NCI-H2081 (cell line): ENCODE measurements around the gene KRT38.

Source experiments
- DNase-seq, 2 experiments: peaks; one replicate each; lab custom pipeline; 2025; lab: John Stamatoyannopoulos, UW

KRT38 gene

DNA sequence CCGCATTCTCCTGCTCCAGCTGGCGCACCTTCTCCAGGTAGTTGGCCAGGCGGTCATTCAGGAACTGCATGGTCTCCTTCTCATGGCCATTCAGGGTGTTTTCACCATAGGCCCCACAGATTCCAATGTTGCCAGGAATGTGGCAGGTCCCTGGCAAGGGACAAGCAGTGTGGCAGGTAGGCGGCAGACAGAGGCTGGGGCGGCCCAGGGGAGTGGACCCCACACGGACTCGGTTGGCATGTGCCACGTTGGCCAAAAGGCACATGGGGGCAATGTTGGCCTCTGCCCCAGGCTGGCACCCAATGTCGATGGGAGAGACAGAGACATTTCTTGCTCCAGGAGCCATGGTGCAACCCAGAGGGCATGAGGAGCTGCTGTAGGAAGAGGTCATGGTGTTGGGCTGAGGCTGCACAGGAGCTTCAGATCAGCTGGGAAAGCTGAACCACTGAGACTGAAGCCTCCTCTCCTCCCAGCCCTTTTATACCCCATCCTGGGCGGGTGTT, at the start of gene KRT38:
Gene KRT38, minus strand, starts transcription at position 453 of the 503 bp plus-strand sequence. Its CDS starts 62 bp downstream, at position 391.
- DNase-seq: no peak

GRCh38 chr17:41489531-41489930, 48.7 kb upstream of the KRT38 start, which contains the start of gene KRT36:
Gene KRT36, minus strand, starts transcription at chr17:41489910. Its CDS starts 46 bp downstream, at chr17:41489864.
- DNase-seq: no peak

DNA sequence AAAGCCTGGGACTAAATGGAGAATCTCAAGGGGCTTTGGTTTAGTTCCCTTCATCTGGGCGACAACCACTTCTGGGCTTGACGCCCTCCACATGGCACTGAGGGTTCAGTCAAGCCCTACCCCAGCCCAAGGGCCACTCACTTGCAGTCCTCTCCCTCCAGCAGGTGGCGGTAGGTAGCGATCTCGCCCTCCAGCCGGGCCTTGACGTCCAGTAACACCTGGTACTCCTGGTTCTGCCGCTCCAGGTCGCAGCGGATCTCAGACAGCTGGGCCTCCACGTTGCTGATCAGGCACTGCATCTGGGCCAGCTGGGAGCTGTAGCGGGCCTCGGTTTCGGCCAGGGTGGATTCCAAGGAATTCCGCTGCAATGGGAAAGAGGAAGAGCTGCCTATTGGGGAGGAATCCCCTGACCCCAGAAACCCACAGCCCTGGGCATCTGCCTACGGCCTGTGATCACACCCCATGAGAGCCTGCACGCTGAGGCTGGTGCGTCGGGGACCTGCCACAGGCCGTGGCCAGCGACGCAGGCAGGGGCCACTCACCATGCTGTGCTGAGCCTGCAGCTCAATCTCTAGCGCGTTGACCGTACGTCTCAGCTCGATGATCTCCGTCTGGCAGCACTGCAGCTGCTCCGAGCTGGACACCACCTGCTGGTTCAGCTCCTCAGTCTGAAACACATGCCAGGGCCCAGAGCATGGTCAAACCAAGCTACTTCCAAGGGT, 46.2 kb upstream of the KRT38 start:
- no peak for DNase-seq

GRCh38 chr17:41486316-41486715, 45.5 kb upstream of the KRT38 start:
- DNase-seq: no peak

DNA sequence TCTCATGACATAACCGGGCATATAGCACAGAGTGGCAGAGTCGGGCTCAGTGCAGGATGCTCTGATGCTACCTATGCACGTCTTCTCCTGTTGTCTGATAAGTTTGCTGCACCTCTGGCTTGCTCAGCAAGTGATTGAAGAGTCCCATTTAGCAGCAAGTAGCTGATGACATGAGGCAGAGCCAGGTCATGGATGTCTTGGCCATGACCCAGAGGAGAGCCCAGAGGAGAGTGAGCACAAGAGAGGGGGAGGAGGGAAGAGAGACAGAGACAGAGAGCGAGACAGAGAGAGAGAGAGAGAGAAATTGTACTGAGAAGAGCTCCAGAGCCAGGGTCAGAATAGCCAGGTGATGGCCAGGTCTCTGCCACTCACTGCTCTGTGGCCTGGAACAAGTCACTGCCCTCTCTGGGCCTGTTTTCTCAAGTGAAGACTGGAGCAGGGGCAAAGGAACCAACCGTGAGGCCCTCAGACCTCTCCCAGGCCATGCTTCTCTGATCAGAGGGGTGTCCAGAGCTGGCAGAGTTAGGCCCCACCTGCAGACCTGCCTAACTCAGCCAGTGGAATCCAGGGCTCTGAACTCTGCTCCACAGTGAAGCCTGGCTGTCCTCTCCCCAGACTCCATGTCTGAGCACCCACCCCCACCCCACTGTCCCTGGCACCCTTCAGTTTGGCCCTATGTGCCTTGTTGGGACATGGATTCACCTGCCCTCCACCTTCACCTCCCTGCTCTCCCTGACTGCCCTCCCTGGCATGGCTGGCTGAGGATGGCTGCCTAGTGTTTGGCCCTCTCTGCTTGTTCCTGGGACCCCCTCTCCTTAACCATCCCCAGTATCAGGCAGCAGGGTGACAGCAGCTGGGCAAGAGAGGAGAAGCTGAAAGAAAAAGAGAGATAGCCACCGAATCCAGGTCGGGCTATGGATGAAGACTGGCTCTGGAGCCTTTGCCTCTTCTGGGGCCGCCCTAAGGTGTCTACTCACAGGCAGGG, 44.4 kb upstream of the KRT38 start:
- DNase-seq: no peak

GRCh38 chr17:41483991-41484826, 43.4 kb upstream of the KRT38 start:
- DNase-seq: no peak

DNA sequence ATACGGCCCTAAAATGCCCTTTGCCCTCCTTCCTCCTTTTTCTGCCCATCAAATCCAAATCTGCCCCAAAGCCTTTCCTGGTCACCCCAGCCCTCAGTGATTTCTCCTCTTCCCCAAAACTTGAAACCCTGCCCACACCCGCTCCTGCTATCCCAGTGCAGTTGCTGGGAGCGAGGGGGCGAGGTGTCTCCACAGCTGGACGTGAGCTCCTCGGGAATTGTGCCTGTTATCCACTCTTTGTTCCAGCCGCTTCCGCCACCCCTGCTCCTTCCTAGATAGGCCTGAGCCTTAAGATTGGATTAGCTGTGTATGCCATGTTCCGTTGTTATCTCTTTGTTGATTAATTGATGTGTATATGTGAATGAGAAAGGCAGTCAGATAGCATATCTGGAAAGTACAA, 42.7 kb upstream of the KRT38 start:
- DNase-seq: no peak

DNA sequence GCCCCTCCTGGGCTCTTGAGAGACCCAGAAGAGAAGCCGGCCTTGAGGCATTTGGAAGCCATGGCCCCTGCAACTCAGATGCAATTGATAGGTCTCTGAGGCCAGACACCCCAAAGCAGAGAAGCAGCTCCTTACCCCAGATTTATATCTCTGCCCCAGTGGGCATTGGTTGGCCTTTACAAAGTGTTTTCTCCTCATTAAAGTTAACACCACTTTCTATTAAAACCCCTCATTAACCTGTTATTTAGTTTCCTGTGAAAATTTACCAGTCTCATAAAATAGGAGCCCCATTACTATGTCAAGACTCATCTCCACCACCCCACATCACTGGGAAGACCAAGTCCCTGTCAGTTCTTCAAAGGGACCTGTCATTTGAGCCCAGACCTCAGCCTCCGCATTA, 40.3 kb upstream of the KRT38 start, which contains the start of gene KRT35:
Gene KRT35, minus strand, starts transcription at position 116 of the 400 bp plus-strand sequence. Its CDS starts 54 bp downstream, at position 62.
- DNase-seq: no peak

GRCh38 chr17:41480581-41480980, 39.8 kb upstream of the KRT38 start:
- DNase-seq: no peak

DNA sequence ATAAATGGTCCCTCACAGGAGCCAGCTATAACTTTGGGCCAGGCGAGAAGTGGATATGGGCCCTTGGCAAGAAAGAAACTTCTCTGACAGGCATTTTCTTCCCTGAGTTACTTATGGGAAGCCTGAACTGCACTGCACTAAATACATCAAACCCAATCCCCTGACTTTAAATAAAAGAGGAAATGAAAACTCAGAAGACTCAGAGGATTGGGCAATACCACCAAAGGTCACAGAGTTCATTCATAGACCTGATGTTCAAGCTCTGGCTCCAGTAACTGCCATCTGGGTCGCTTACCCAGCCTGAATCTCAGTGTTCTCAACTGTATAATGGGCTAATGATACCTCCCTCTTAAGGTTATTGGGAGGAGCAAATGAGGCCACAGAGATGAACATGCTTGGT, 39.4 kb upstream of the KRT38 start:
- no peak for DNase-seq

DNA sequence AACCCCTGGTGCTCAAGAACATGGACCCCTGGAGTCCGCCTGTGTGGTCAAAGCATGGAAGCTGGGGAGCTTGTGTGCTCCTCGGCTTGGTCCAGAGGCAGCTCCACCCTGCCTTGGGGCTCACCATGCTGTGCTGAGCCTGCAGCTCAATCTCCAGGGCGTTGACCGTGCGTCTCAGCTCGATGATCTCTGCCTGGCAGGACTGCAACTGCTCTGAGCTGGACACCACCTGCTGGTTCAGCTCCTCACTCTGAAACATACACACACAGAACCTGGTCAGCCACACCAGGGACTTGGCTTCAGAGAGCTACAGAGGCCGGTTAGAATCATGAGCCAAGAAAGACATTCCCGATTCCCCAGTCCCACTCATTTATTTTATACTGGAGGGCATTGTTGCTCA, 37.5 kb upstream of the KRT38 start:
- no peak for DNase-seq

DNA sequence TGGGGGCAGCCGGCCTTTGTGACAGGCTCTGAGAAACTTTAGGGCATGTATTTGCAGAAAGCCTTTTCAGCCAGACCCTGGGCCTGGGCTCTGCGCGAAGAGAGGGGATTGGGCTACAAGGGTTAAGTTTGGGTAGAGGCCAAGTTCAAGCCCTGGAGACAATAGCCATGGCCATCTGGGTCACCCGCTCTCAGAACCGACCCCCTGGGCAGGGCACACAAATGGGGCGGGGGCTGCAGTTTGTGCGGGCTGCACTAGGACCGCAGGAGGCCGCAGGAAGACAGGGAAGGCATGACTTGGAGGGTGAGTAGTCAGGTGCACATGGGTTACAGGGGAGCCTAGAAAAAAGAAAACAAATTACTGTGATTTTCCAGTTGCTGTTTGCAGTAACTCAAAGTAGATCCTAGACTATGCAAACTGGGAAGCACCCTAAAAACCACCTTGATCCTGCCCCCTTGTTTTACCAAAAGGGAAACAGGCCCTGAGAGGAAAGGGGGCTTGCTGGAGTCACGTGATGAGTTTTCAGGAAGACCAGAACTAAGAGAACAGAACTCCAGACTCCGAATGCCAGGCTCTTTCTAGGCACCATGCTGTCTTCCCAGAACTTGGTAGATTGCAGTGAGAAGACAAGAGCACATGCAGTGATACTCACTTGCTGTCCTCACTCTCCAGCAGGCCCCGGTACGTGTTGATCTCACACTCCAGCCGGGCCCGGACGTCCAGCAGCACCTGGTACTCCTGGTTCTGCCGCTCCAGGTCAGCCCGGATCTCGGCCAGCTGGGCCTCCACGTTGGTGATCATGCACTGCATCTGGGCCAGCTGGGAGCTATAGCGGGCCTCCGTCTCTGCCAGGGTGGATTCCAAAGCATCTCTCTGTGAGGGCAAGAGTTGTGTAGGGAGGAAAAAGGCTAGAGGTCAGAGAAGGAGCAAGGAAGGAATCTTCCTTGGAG, 36.4 kb upstream of the KRT38 start:
- DNase-seq: no peak

GRCh38 chr17:41475421-41475820, 34.6 kb upstream of the KRT38 start:
- no peak for DNase-seq

- no peak for DNase-seq
These were observed 34.1 kb upstream of the KRT38 start for GRCh38 chr17:41474863-41475262.

- DNase-seq: no peak
These were observed 27.6 kb upstream of the KRT38 start for GRCh38 chr17:41468346-41468745.

GRCh38 chr17:41467561-41467960, 26.8 kb upstream of the KRT38 start:
- DNase-seq: no peak

GRCh38 chr17:41466988-41467387, 26.2 kb upstream of the KRT38 start, which contains the start of gene KRT32:
Gene KRT32, minus strand, starts transcription at chr17:41467386. Its CDS starts 61 bp downstream, at chr17:41467325.
- no peak for DNase-seq

GRCh38 chr17:41464682-41465081, 23.9 kb upstream of the KRT38 start:
- DNase-seq: peak in 1 of 2 experiments; percentile 37

- DNase-seq: no peak
These were observed 23.4 kb upstream of the KRT38 start for GRCh38 chr17:41464173-41464572.

DNA sequence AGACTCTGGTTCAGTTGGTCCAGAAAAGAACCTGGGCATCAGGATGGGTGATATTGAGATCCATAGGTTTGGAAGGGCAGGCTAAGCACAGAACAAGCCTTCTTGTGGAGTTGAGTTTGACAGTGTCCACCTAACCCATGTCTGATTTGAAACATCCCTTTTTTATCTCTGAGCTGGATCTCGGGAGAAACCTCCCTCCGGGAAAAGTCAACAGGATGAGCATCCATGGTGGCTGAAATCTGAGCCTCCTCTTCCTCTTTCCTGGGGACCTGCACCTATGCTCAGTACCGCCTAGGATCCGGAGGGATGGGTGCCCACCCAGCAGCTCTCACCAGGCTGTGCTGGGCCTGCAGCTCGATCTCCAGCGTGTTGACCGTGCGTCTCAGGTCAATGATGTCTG, 23.0 kb upstream of the KRT38 start:
- DNase-seq: no peak
